Measurements from ENCODE around the gene SPOCK1.

The SPOCK1 gene

GRCh38 chr5:137405393-137405792, 93.7 kb downstream of the SPOCK1 start:
- DNase-seq: no peak
- Histone ChIP-seq H3K4me3 (ENCODE audit: insufficient read depth, low read depth, low read length, poor library complexity, severe bottlenecking) (no peak overlapping the region), H3K4me1 (ENCODE audit: control insufficient read depth, insufficient read depth, low read length, poor library complexity, severe bottlenecking) (no peaks in the 10 kb centered on the region), H3K27ac (ENCODE audit: insufficient read depth, low read length, poor library complexity, severe bottlenecking) (no peak overlapping the region), H3K9me3 (ENCODE audit: control insufficient read depth, low read length) (no peaks in the 10 kb centered on the region), H3K36me3 (ENCODE audit: control insufficient read depth, insufficient read depth, low read length) (no peaks in the 10 kb centered on the region), H3K27me3 (replicated peaks; ENCODE audit: control insufficient read depth, insufficient read depth, low read length, poor library complexity, severe bottlenecking) (no peaks in the 10 kb centered on the region)

DNA sequence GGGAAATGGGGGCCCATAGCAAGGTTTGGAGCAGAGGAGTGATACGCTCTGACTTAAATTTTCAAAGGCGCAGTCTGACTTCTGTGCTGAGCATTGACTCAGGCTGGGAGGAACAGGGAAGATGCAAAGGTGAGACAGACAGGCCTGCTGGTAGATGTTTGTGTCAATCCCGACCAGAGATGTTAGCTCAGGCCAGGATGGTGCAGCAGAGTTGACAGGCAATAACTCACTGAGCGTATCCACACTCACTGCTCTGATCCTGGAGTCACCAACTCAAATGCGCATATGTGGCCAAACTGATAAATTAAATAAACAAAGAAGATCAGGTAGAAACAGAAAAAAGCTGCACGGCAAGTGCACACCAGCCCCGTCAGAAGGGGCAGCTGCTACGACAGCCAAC, 95.3 kb downstream of the SPOCK1 start:
- H3K4me3 ChIP-seq (ENCODE audit: insufficient read depth, low read depth, low read length, poor library complexity, severe bottlenecking): no peak overlapping the region
- H3K27me3 ChIP-seq (replicated peaks; ENCODE audit: control insufficient read depth, insufficient read depth, low read length, poor library complexity, severe bottlenecking): no peaks in the 10 kb centered on the region
- no peak overlapping the region for H3K27ac ChIP-seq (ENCODE audit: insufficient read depth, low read length, poor library complexity, severe bottlenecking)
- no peaks in the 10 kb centered on the region for H3K4me1 ChIP-seq (ENCODE audit: control insufficient read depth, insufficient read depth, low read length, poor library complexity, severe bottlenecking)
- no peak for DNase-seq
- H3K36me3 ChIP-seq (ENCODE audit: control insufficient read depth, insufficient read depth, low read length): no peaks in the 10 kb centered on the region
- H3K9me3 ChIP-seq (ENCODE audit: control insufficient read depth, low read length): no peaks in the 10 kb centered on the region

DNA sequence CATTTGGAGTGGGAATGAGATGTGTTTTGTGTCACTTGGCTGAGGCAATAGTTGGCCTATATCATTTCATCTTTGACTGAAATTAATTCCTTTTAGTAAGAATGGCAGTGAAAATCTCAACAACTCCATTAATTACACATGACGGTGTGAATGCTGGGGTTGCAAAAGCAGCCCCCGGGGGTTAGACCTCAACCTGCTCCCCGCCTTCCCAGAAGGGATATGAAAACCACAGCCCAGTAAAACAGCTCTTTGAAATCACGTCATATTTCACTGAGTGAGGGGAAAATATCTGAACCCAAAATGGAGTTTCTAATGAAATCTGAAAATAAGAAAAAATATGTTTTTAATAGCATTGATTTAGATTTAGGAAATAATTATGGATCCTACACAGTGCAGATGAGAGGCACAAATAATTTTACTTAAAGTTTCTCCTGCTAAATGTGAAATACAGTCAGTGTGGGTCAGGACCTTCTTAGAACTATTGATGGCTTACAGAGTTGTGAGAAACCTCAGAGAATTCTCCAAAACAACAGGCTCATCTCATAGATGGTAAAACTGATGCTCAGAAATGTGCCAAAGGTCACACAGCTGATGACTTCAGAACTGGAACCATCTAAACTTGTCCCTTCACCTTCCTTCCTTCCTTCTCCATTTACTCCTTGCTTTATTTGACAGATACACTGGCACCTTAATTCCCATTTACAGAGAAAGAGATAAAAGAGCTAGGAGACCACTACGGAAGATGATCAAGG, 96.5 kb downstream of the SPOCK1 start:
- H3K4me1 ChIP-seq (ENCODE audit: control insufficient read depth, insufficient read depth, low read length, poor library complexity, severe bottlenecking): no peaks in the 10 kb centered on the region
- no peak overlapping the region for H3K4me3 ChIP-seq (ENCODE audit: insufficient read depth, low read depth, low read length, poor library complexity, severe bottlenecking)
- H3K27ac ChIP-seq (ENCODE audit: insufficient read depth, low read length, poor library complexity, severe bottlenecking): no peak overlapping the region
- H3K9me3 ChIP-seq (ENCODE audit: control insufficient read depth, low read length): no peaks in the 10 kb centered on the region
- no peaks in the 10 kb centered on the region for H3K36me3 ChIP-seq (ENCODE audit: control insufficient read depth, insufficient read depth, low read length)
- no peaks in the 10 kb centered on the region for H3K27me3 ChIP-seq (replicated peaks; ENCODE audit: control insufficient read depth, insufficient read depth, low read length, poor library complexity, severe bottlenecking)
- DNase-seq: no peak

DNA sequence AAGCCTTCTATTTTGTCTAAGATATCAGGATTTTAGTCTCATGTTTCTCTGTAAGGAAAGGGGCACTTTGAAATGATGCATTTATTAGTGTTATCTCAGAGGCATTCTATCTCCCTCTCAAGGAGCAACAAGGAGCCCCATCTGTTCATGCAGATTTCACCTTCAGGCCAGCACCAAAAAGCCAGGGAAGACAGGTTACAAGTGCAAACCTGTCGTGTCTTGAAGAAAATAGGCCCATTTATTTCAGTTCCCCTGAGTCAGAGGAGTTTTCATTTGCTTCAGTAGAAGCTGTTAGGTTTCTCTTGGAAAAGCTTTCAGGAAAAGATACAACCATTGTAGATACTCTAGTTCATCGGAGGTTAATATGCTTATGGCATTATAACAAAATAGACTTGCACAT, 97.2 kb downstream of the SPOCK1 start:
- H3K4me3 ChIP-seq (ENCODE audit: insufficient read depth, low read depth, low read length, poor library complexity, severe bottlenecking): no peak overlapping the region
- H3K9me3 ChIP-seq (ENCODE audit: control insufficient read depth, low read length): no peaks in the 10 kb centered on the region
- DNase-seq: no peak
- H3K27me3 ChIP-seq (replicated peaks; ENCODE audit: control insufficient read depth, insufficient read depth, low read length, poor library complexity, severe bottlenecking): no peaks in the 10 kb centered on the region
- H3K36me3 ChIP-seq (ENCODE audit: control insufficient read depth, insufficient read depth, low read length): no peaks in the 10 kb centered on the region
- H3K4me1 ChIP-seq (ENCODE audit: control insufficient read depth, insufficient read depth, low read length, poor library complexity, severe bottlenecking): no peaks in the 10 kb centered on the region
- no peak overlapping the region for H3K27ac ChIP-seq (ENCODE audit: insufficient read depth, low read length, poor library complexity, severe bottlenecking)

GRCh38 chr5:137400571-137400970, 98.6 kb downstream of the SPOCK1 start:
- Histone ChIP-seq H3K9me3 (ENCODE audit: control insufficient read depth, low read length) (no peaks in the 10 kb centered on the region), H3K27ac (ENCODE audit: insufficient read depth, low read length, poor library complexity, severe bottlenecking) (no peak overlapping the region), H3K27me3 (replicated peaks; ENCODE audit: control insufficient read depth, insufficient read depth, low read length, poor library complexity, severe bottlenecking) (no peaks in the 10 kb centered on the region), H3K4me3 (ENCODE audit: insufficient read depth, low read depth, low read length, poor library complexity, severe bottlenecking) (no peak overlapping the region), H3K36me3 (ENCODE audit: control insufficient read depth, insufficient read depth, low read length) (no peaks in the 10 kb centered on the region), H3K4me1 (ENCODE audit: control insufficient read depth, insufficient read depth, low read length, poor library complexity, severe bottlenecking) (no peaks in the 10 kb centered on the region)
- DNase-seq: no peak

DNA sequence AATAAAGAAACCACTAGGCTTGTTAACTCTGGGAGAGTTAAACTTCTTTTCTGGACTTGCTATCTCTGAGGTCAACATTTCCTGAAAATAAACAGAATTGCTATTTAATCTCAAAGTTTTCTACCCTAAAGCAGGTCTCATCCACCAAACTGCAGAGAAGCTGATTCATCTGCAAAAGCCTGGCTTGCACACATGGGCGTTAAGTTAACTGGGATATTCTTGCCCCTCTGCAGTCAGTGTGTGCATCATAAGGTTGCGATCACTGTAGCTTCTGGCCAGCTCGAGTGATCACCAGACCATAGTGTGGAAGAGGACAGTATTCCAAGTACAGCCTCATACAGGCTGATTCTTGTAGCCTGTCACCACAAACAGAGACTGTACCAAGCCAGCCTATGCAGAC, 99.2 kb downstream of the SPOCK1 start:
- no peak overlapping the region for H3K4me3 ChIP-seq (ENCODE audit: insufficient read depth, low read depth, low read length, poor library complexity, severe bottlenecking)
- no peak for DNase-seq
- H3K4me1 ChIP-seq (ENCODE audit: control insufficient read depth, insufficient read depth, low read length, poor library complexity, severe bottlenecking): no peaks in the 10 kb centered on the region
- no peaks in the 10 kb centered on the region for H3K9me3 ChIP-seq (ENCODE audit: control insufficient read depth, low read length)
- H3K27ac ChIP-seq (ENCODE audit: insufficient read depth, low read length, poor library complexity, severe bottlenecking): no peak overlapping the region
- H3K36me3 ChIP-seq (ENCODE audit: control insufficient read depth, insufficient read depth, low read length): no peaks in the 10 kb centered on the region
- no peaks in the 10 kb centered on the region for H3K27me3 ChIP-seq (replicated peaks; ENCODE audit: control insufficient read depth, insufficient read depth, low read length, poor library complexity, severe bottlenecking)

GRCh38 chr5:137398751-137399150, 100.4 kb downstream of the SPOCK1 start:
- H3K4me1 ChIP-seq (ENCODE audit: control insufficient read depth, insufficient read depth, low read length, poor library complexity, severe bottlenecking): no peaks in the 10 kb centered on the region
- no peak for DNase-seq
- H3K27me3 ChIP-seq (replicated peaks; ENCODE audit: control insufficient read depth, insufficient read depth, low read length, poor library complexity, severe bottlenecking): no peaks in the 10 kb centered on the region
- no peak overlapping the region for H3K27ac ChIP-seq (ENCODE audit: insufficient read depth, low read length, poor library complexity, severe bottlenecking)
- H3K36me3 ChIP-seq (ENCODE audit: control insufficient read depth, insufficient read depth, low read length): no peaks in the 10 kb centered on the region
- H3K4me3 ChIP-seq (ENCODE audit: insufficient read depth, low read depth, low read length, poor library complexity, severe bottlenecking): no peak overlapping the region
- H3K9me3 ChIP-seq (ENCODE audit: control insufficient read depth, low read length): no peaks in the 10 kb centered on the region

- Histone ChIP-seq H3K27ac (ENCODE audit: insufficient read depth, low read length, poor library complexity, severe bottlenecking) (no peak overlapping the region), H3K36me3 (ENCODE audit: control insufficient read depth, insufficient read depth, low read length) (no peaks in the 10 kb centered on the region), H3K9me3 (ENCODE audit: control insufficient read depth, low read length) (no peaks in the 10 kb centered on the region), H3K4me3 (ENCODE audit: insufficient read depth, low read depth, low read length, poor library complexity, severe bottlenecking) (no peak overlapping the region), H3K4me1 (ENCODE audit: control insufficient read depth, insufficient read depth, low read length, poor library complexity, severe bottlenecking) (no peaks in the 10 kb centered on the region), H3K27me3 (replicated peaks; ENCODE audit: control insufficient read depth, insufficient read depth, low read length, poor library complexity, severe bottlenecking) (no peaks in the 10 kb centered on the region)
- no peak for DNase-seq
Measured at GRCh38 chr5:137398154-137398553, 101.0 kb downstream of the SPOCK1 start.

DNA sequence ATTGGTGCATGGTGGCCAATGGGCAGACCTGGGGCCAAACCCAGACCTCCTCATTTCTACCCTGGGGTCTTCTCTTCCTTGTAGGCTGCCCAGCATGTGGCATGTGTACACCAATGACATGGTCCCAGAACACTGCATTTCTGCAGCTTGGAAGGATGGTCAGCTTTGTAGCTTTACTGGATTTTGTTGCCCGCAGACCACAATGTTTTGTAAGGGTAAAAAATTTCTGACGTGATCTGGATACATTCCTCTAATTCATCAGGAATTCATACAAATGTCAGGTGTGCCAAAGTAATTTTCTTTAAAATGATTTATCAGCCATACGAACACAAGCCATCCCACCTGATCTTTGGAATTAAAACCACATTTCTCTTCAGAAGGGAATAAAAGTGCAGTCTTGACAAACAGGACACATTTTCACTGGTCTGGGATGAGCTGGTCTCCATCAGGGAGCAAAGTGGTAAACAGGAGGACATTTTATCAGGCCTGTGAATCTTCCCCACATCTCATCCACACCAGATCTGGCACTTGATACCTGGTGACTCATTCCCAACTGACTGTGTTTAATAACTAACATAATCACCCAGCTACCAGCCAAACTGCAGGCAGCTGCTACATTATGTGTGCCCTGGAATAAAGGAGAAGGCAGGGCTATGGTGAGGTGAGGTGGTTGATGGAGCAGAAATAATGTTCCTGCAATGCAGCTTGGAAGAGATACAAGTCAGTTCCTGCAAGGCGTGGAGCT, 103.9 kb downstream of the SPOCK1 start:
- no peak for DNase-seq
- no peak overlapping the region for H3K4me3 ChIP-seq (ENCODE audit: insufficient read depth, low read depth, low read length, poor library complexity, severe bottlenecking)
- no peaks in the 10 kb centered on the region for H3K36me3 ChIP-seq (ENCODE audit: control insufficient read depth, insufficient read depth, low read length)
- no peaks in the 10 kb centered on the region for H3K27me3 ChIP-seq (replicated peaks; ENCODE audit: control insufficient read depth, insufficient read depth, low read length, poor library complexity, severe bottlenecking)
- no peaks in the 10 kb centered on the region for H3K9me3 ChIP-seq (ENCODE audit: control insufficient read depth, low read length)
- no peaks in the 10 kb centered on the region for H3K4me1 ChIP-seq (ENCODE audit: control insufficient read depth, insufficient read depth, low read length, poor library complexity, severe bottlenecking)
- no peak overlapping the region for H3K27ac ChIP-seq (ENCODE audit: insufficient read depth, low read length, poor library complexity, severe bottlenecking)

DNA sequence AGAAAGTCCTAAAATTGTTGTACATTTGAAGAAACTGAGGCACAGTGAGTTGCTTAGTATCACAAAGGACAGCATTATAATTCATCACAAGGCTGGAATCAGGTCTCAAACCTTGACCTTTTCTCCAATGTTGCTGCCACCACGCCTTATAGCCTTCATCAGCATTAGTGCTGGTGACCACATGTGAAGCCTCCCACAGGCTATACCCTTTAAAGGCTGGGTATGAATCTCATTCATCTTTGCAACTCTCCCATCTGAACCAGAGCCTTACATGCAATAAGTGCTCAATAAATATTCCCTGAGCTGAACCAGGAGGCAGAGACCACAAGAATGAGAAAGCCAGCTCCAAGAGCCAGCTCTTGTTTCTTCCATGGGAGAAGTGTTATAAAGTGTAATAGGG, 104.7 kb downstream of the SPOCK1 start:
- Histone ChIP-seq H3K4me3 (ENCODE audit: insufficient read depth, low read depth, low read length, poor library complexity, severe bottlenecking) (no peak overlapping the region), H3K4me1 (ENCODE audit: control insufficient read depth, insufficient read depth, low read length, poor library complexity, severe bottlenecking) (no peaks in the 10 kb centered on the region), H3K36me3 (ENCODE audit: control insufficient read depth, insufficient read depth, low read length) (no peaks in the 10 kb centered on the region), H3K27ac (ENCODE audit: insufficient read depth, low read length, poor library complexity, severe bottlenecking) (no peak overlapping the region), H3K9me3 (ENCODE audit: control insufficient read depth, low read length) (no peaks in the 10 kb centered on the region), H3K27me3 (replicated peaks; ENCODE audit: control insufficient read depth, insufficient read depth, low read length, poor library complexity, severe bottlenecking) (no peaks in the 10 kb centered on the region)
- no peak for DNase-seq
